H1 (cell line): ENCODE data around the gene IL3. TPM values are rescaled to one million over a fixed set of nuclear protein-coding genes. Genes with fewer than 3 reads are reported as not detected.

ENCODE experiments used
- CTCF ChIA-PET: fragments of 300-600 bp; sonication (Branson Sonifier 250); formaldehyde crosslinking; loops from one replicate; lab custom pipeline; 2021; ENCODE audit not compliant: partially characterized antibody; lab: Charles Lee
- POLR2A ChIA-PET: fragments of 300-600 bp; sonication (Branson Sonifier 250); formaldehyde crosslinking; loops from one replicate; lab custom pipeline; 2021; ENCODE audit warnings: inconsistent platforms; ENCODE audit not compliant: partially characterized antibody; lab: Charles Lee
- DNase-seq, 2 experiments: peaks; one replicate each; pipeline versions ENCODE4 v3.0.0 to v3.0.0-alpha.2; 2010 to 2022; ENCODE audit warnings: low spot score in 2 of 2, low read depth in 1 of 2, mixed read lengths in 1 of 2
- FAIRE-seq: peaks from 2 replicates; lab custom pipeline; 2011; peaks lifted over from hg19 to GRCh38; lab: Jason Lieb, UNC
- H2AFZ ChIP-seq: 2 replicates; pipeline ENCODE4 v1.8.1; 2012; ENCODE audit warnings: low read length, inconsistent platforms
- H2AK5ac ChIP-seq: 2 replicates; pipeline ENCODE4 v1.6.1; 2013; ENCODE audit warnings: low read depth, low read length
- H2BK120ac ChIP-seq: replicated peaks from 2 replicates; pipeline ENCODE3; 2013; ENCODE audit warnings: low read depth, low read length, inconsistent platforms
- H2BK12ac ChIP-seq: 2 replicates; pipeline ENCODE4 v1.6.1; 2013; ENCODE audit warnings: low read depth, low read length
- H2BK15ac ChIP-seq: 2 replicates; pipeline ENCODE4 v1.6.1; 2013; ENCODE audit warnings: low read length
- H2BK20ac ChIP-seq: 2 replicates; pipeline ENCODE4 v1.6.1; 2013; ENCODE audit warnings: low read length
- H2BK5ac ChIP-seq: 2 replicates; pipeline ENCODE4 v1.6.1; 2013; ENCODE audit warnings: low read depth, low read length
- H3K14ac ChIP-seq: 2 replicates; pipeline ENCODE4 v1.6.1; 2013; ENCODE audit warnings: inconsistent platforms; ENCODE audit not compliant: insufficient read length
- H3K18ac ChIP-seq: 2 replicates; pipeline ENCODE4 v1.6.1; 2013; ENCODE audit warnings: low read length; ENCODE audit errors: extremely low read depth
- H3K23ac ChIP-seq: 2 replicates; pipeline ENCODE4 v1.6.1; 2013; ENCODE audit warnings: inconsistent platforms; ENCODE audit not compliant: insufficient read length
- H3K23me2 ChIP-seq: 2 replicates; pipeline ENCODE4 v1.6.1; 2013; ENCODE audit warnings: low read depth, low read length
- H3K27ac ChIP-seq: 2 replicates; pipeline ENCODE4 v1.6.1; 2011; ENCODE audit warnings: low read depth, low read length, inconsistent platforms
- H3K27me3 ChIP-seq, 4 experiments: replicated peaks in 1 of 4; 1 replicate in 1 of 4; 2 replicates in 3 of 4; pipeline versions ENCODE4 v1.6.1 to v1.8.1; 2011 to 2013; ENCODE audit warnings: low read length in 3 of 4, mild to moderate bottlenecking in 3 of 4, inconsistent platforms in 2 of 4, mixed read lengths in 2 of 4, moderate library complexity in 1 of 4; ENCODE audit not compliant: control insufficient read depth in 3 of 4, insufficient read depth in 3 of 4; ENCODE audit errors: extremely low read depth in 1 of 4
- H3K36me3 ChIP-seq, 4 experiments: 2 replicates each; pipeline versions ENCODE4 v1.6.1 to v1.8.1; 2011 to 2013; ENCODE audit warnings: mild to moderate bottlenecking in 4 of 4, low read length in 3 of 4, moderate library complexity in 2 of 4, control low read depth in 1 of 4, inconsistent platforms in 1 of 4; ENCODE audit not compliant: insufficient read depth in 4 of 4, control insufficient read depth in 2 of 4
- H3K4ac ChIP-seq: replicated peaks from 2 replicates; pipeline ENCODE3; 2013; ENCODE audit warnings: low read length, low read depth, mixed read lengths, inconsistent platforms; ENCODE audit not compliant: insufficient read length
- H3K4me1 ChIP-seq, 4 experiments: replicated peaks in 1 of 4; 1 replicate in 1 of 4; 2 replicates in 3 of 4; pipeline versions ENCODE4 v1.6.1 to v1.8.1; 2011 to 2013; ENCODE audit warnings: low read length in 3 of 4, inconsistent platforms in 2 of 4, mixed read lengths in 1 of 4; ENCODE audit not compliant: insufficient read depth in 4 of 4, control insufficient read depth in 3 of 4
- H3K4me2 ChIP-seq, 2 experiments: 2 replicates each; pipeline versions ENCODE4 v1.6.1 to v1.8.1; 2011 to 2013; ENCODE audit warnings: low read depth in 2 of 2, low read length in 2 of 2, control low read depth in 1 of 2, inconsistent platforms in 1 of 2, mild to moderate bottlenecking in 1 of 2; ENCODE audit not compliant: insufficient read depth in 1 of 2
- H3K4me3 ChIP-seq, 4 experiments: fragments of 200-600, 300-600 bp in 1 of 4; sonication (generic), shearing (Covaris generic), sonication (Bioruptor Twin) in 1 of 4; 2 replicates each; pipeline versions ENCODE4 v1.5.1 to v1.8.1; 2011 to 2016; ENCODE audit warnings: low read length in 4 of 4, low read depth in 3 of 4, control low read depth in 2 of 4, inconsistent platforms in 2 of 4, mild to moderate bottlenecking in 2 of 4, mixed read lengths in 1 of 4, moderate library complexity in 1 of 4; ENCODE audit not compliant: insufficient read depth in 2 of 4; ENCODE audit errors: extremely low read depth in 1 of 4
- H3K56ac ChIP-seq: replicated peaks from 2 replicates; pipeline ENCODE3; 2013; ENCODE audit warnings: low read depth, mild to moderate bottlenecking, mixed read lengths, low read length, inconsistent platforms; ENCODE audit not compliant: insufficient read length
- H3K79me1 ChIP-seq: 2 replicates; pipeline ENCODE4 v1.6.1; 2013; ENCODE audit warnings: low read depth, low read length, control low read depth
- H3K79me2 ChIP-seq, 2 experiments: 2 replicates each; pipeline versions ENCODE4 v1.6.1 to v1.8.1; 2012 to 2013; ENCODE audit warnings: low read length in 2 of 2, mild to moderate bottlenecking in 2 of 2, inconsistent platforms in 1 of 2; ENCODE audit not compliant: insufficient read depth in 2 of 2, control insufficient read depth in 1 of 2
- H3K9ac ChIP-seq, 4 experiments: replicated peaks in 1 of 4; 1 replicate in 1 of 4; 2 replicates in 3 of 4; pipeline versions ENCODE4 v1.6.1 to v1.8.1; 2011 to 2013; ENCODE audit warnings: low read depth in 3 of 4, low read length in 3 of 4, control low read depth in 2 of 4, mild to moderate bottlenecking in 2 of 4, moderate library complexity in 2 of 4, inconsistent platforms in 1 of 4; ENCODE audit errors: extremely low read depth in 1 of 4
- H3K9me3 ChIP-seq, 2 experiments: 2 replicates each; pipeline versions ENCODE4 v1.6.1 to v1.8.1; 2012 to 2013; ENCODE audit warnings: mild to moderate bottlenecking in 2 of 2, moderate library complexity in 2 of 2, control low read depth in 1 of 2, inconsistent platforms in 1 of 2, low read depth in 1 of 2, low read length in 1 of 2, mixed read lengths in 1 of 2; ENCODE audit not compliant: insufficient read depth in 2 of 2
- H4K20me1 ChIP-seq, 2 experiments: replicated peaks in 1 of 2; 2 replicates each; pipeline versions ENCODE3 to v1.8.1; 2011 to 2013; ENCODE audit warnings: inconsistent platforms in 2 of 2, low read length in 2 of 2, mild to moderate bottlenecking in 1 of 2; ENCODE audit not compliant: insufficient read depth in 2 of 2, control insufficient read depth in 1 of 2
- H4K5ac ChIP-seq: 2 replicates; pipeline ENCODE4 v1.6.1; 2013; ENCODE audit warnings: low read length, low read depth, mixed read lengths, inconsistent platforms; ENCODE audit not compliant: insufficient read length
- H4K8ac ChIP-seq: 2 replicates; pipeline ENCODE4 v1.8.0; 2013; ENCODE audit warnings: mild to moderate bottlenecking, moderate library complexity, low read length, inconsistent platforms; ENCODE audit not compliant: insufficient read depth; ENCODE audit errors: extremely low read depth
- H4K91ac ChIP-seq: replicated peaks from 2 replicates; pipeline ENCODE3; 2013; ENCODE audit warnings: low read length, mixed read lengths, inconsistent platforms; ENCODE audit not compliant: insufficient read length
- BACH1 ChIP-seq: IDR thresholded peaks from 2 replicates; pipeline ENCODE4 v1.6.1; 2012; ENCODE audit warnings: low read length, improper control_type of control experiment
- CBX8 ChIP-seq: fragments of 300-800, 300-1000 bp; sonication (generic); IDR thresholded peaks from 2 replicates; pipeline ENCODE4 v1.7.1; 2016; ENCODE audit warnings: low read depth, low read length, borderline replicate concordance
- CHD2 ChIP-seq: IDR thresholded peaks from 2 replicates; pipeline ENCODE4 v1.6.1; 2012; ENCODE audit warnings: low read length, improper control_type of control experiment
- EP300 ChIP-seq, 2 experiments: IDR thresholded peaks; 1 replicate in 1 of 2; 2 replicates in 1 of 2; pipeline ENCODE4 v1.6.1; 2011 to 2012; ENCODE audit warnings: low read depth in 2 of 2, low read length in 2 of 2, mild to moderate bottlenecking in 2 of 2, borderline replicate concordance in 1 of 2, inconsistent platforms in 1 of 2, moderate library complexity in 1 of 2
- RXRA ChIP-seq: IDR thresholded peaks from 2 replicates; pipeline ENCODE4 v1.6.1; 2011; ENCODE audit warnings: low read depth, mild to moderate bottlenecking, low read length, moderate library complexity; ENCODE audit not compliant: insufficient read depth
- SIRT6 ChIP-seq: IDR thresholded peaks from one replicate; pipeline ENCODE4 v1.7.1; 2012; ENCODE audit warnings: low read length, inconsistent platforms
- SRF ChIP-seq: IDR thresholded peaks from 2 replicates; pipeline ENCODE4 v1.6.1; 2011; ENCODE audit warnings: mild to moderate bottlenecking, low read depth, low read length, moderate library complexity
- TAF7 ChIP-seq: optimal IDR thresholded peaks from 2 replicates; pipeline ENCODE3; 2011; ENCODE audit warnings: low read depth, mild to moderate bottlenecking, inconsistent platforms, low read length, moderate library complexity, borderline replicate concordance
- TBP ChIP-seq: IDR thresholded peaks from 2 replicates; pipeline ENCODE4 v1.6.1; 2011; ENCODE audit warnings: low read depth, low read length, improper control_type of control experiment
- WGBS, 2 experiments: shearing (Covaris generic) in 1 of 2; methylation state at CpG; one replicate each; pipeline versions ENCODE4 v1.1.6 to v1.1.7; 2013 to 2015; ENCODE audit warnings: low lambda C conversion rate in 2 of 2, mixed read lengths in 2 of 2, inconsistent platforms in 1 of 2, low coverage in 1 of 2, missing lambda C conversion rate in 1 of 2; ENCODE audit not compliant: insufficient replicate concordance in 2 of 2, insufficient coverage in 1 of 2, insufficient read length in 1 of 2; ENCODE audit errors: extremely low coverage in 1 of 2, missing lambda C conversion rate in 1 of 2; 5-methylcytosine and 5-hydroxymethylcytosine counted together
- polyA plus RNA-seq, 7 experiments: library from polyadenylated mRNA; depleted of rRNA in 3 of 7; stranded (reverse) in 5 of 7; unstranded in 2 of 7; fragments of >200 nt in 5 of 7; fragments of 200-250 nt in 2 of 7; gene quantifications; 1 replicate in 5 of 7; 2 replicates in 1 of 7; 4 replicates in 1 of 7; pipeline versions ENCODE4 v1.2.1 to v1.2.3, GENCODE V29; 2011 to 2013; ENCODE audit warnings: missing spikeins in 2 of 7, mixed read lengths in 2 of 7
- total RNA-seq: library from RNA; stranded (reverse); fragmentation: NEBNext Ultra II Directional; extraction: Animal tissue kit (Norgen Biotek cat#: 25700); gene quantifications from 2 replicates; pipeline ENCODE4 v1.2.1, GENCODE V29; 2021

Gene IL3
- total and polyA plus RNA-seq, 2 of the 8 experiments (the other 6 are each of a cell fraction or from before 2014, with no cell fraction given): not detected

- POLR2A ChIA-PET: no interaction called here
- no peaks in the 10 kb centered on the region for H3K79me2 ChIP-seq
- H2BK15ac ChIP-seq: no peak overlapping the region
- no peak overlapping the region for H3K23ac ChIP-seq
- no peaks in the 10 kb centered on the region for H3K23me2 ChIP-seq
- no peaks in the 10 kb centered on the region for H3K79me1 ChIP-seq
- H3K4me1 ChIP-seq: no peaks in the 10 kb centered on the region
- no peak overlapping the region for H3K56ac ChIP-seq
- H4K91ac ChIP-seq: no peak overlapping the region
- no peak overlapping the region for H2AFZ ChIP-seq
- CTCF ChIA-PET: no interaction called here
- H3K4me2 ChIP-seq: no peak overlapping the region
- no peak overlapping the region for H3K27ac ChIP-seq
- no peaks in the 10 kb centered on the region for H4K20me1 ChIP-seq
- no peak overlapping the region for H3K9ac ChIP-seq
- H3K27me3 ChIP-seq: no peaks in the 10 kb centered on the region
- H2BK20ac ChIP-seq: no peak overlapping the region
- DNase-seq (no peak), FAIRE-seq (no peak)
- H3K18ac ChIP-seq: no peak overlapping the region
- H2BK120ac ChIP-seq: no peak overlapping the region
- H3K36me3 ChIP-seq: no peaks in the 10 kb centered on the region
- H3K14ac ChIP-seq: no peak overlapping the region
- H3K4ac ChIP-seq: no peak overlapping the region
- H4K5ac ChIP-seq: no peak overlapping the region
- 92% methylated on average over 6 of the region's 6 CpGs; no CpG with 5 or more reads in 1 of the 2 experiments for WGBS, 2 experiments
- no peaks in the 10 kb centered on the region for H3K9me3 ChIP-seq
- H4K8ac ChIP-seq: no peak overlapping the region
- H3K4me3 ChIP-seq: no peak overlapping the region
- H2BK5ac ChIP-seq: no peak overlapping the region
- no peak overlapping the region for H2AK5ac ChIP-seq
- no peak overlapping the region for H2BK12ac ChIP-seq
- TF ChIP-seq BACH1: no peak
- no peak for TF ChIP-seq EP300 (IDR thresholded peaks at IDR 0.05; ENCODE audit: borderline replicate concordance in 1 of 2, low read depth in 2 of 2, low read length in 2 of 2)
- no peak for TF ChIP-seq TBP
- no peak for TF ChIP-seq CBX8
- no peak for TF ChIP-seq SRF
- TF ChIP-seq TAF7: no peak
- no peak for TF ChIP-seq CHD2
- TF ChIP-seq RXRA: no peak
- TF ChIP-seq SIRT6: no peak
Measured at GRCh38 chr5:132103969-132104391, 43.5 kb downstream of the IL3 start.
